Activated CD4-positive, alpha-beta T cell treated with anti-CD3 and anti-CD28 coated beads for 48 hours (primary cell): Measurements from ENCODE around the gene KCNMA1.
A peak's percentile ranks its signal among the peaks of the same experiment; 100 is the strongest.
"Not testable (repeated sequence)": the region's sequence is repeated elsewhere in the genome, so short reads cannot be mapped to it uniquely, and the experiment has no call there.

Experiments
- DNase-seq: peaks from one replicate; pipeline ENCODE4 v3.0.0-alpha.2; 2020

KCNMA1 gene

GRCh38 chr10:77357185-77357584, 280.4 kb downstream of the KCNMA1 start:
- DNase-seq, result no peak

- DNase-seq, result no peak
Observed at GRCh38 chr10:77355844-77356243, 281.8 kb downstream of the KCNMA1 start.

GRCh38 chr10:77351386-77351785, 286.2 kb downstream of the KCNMA1 start:
- no peak for DNase-seq

GRCh38 chr10:77350711-77351119, 286.9 kb downstream of the KCNMA1 start:
- DNase-seq, result peak; percentile 34

GRCh38 chr10:77350134-77350533, 287.5 kb downstream of the KCNMA1 start:
- DNase-seq, result no peak

- no peak for DNase-seq
Observed at GRCh38 chr10:77349226-77349625, 288.4 kb downstream of the KCNMA1 start.

- no peak for DNase-seq
Observed at GRCh38 chr10:77348751-77349150, 288.9 kb downstream of the KCNMA1 start.

GRCh38 chr10:77348082-77348481, 289.5 kb downstream of the KCNMA1 start:
- DNase-seq, result no peak

- DNase-seq, result no peak
Observed at GRCh38 chr10:77347052-77347451, 290.6 kb downstream of the KCNMA1 start.

- DNase-seq, result no peak
Observed at GRCh38 chr10:77341055-77341454, 296.6 kb downstream of the KCNMA1 start.

GRCh38 chr10:77339872-77340271, 297.7 kb downstream of the KCNMA1 start:
- not testable (repeated sequence) for DNase-seq

- no peak for DNase-seq
Observed at GRCh38 chr10:77339166-77339565, 298.4 kb downstream of the KCNMA1 start.

- no peak for DNase-seq
Observed at GRCh38 chr10:77338143-77338542, 299.5 kb downstream of the KCNMA1 start.

GRCh38 chr10:77334501-77334900, 303.1 kb downstream of the KCNMA1 start:
- DNase-seq, result no peak

GRCh38 chr10:77333610-77334340, 303.8 kb downstream of the KCNMA1 start:
- no peak for DNase-seq

- DNase-seq, result no peak
Observed at GRCh38 chr10:77332256-77332655, 305.4 kb downstream of the KCNMA1 start.

- DNase-seq, result peak; percentile 17
Observed at GRCh38 chr10:77328272-77328816, 309.3 kb downstream of the KCNMA1 start.

- no peak for DNase-seq
Observed at GRCh38 chr10:77325233-77325537, 312.4 kb downstream of the KCNMA1 start.

- DNase-seq, result no peak
Observed at GRCh38 chr10:77321838-77322237, 315.8 kb downstream of the KCNMA1 start.

- DNase-seq, result no peak
Observed at GRCh38 chr10:77320971-77321471, 316.6 kb downstream of the KCNMA1 start.

- DNase-seq, result no peak
Observed at GRCh38 chr10:77319557-77319956, 318.1 kb downstream of the KCNMA1 start.

GRCh38 chr10:77318739-77319138, 318.9 kb downstream of the KCNMA1 start:
- DNase-seq, result no peak

- no peak for DNase-seq
Observed at GRCh38 chr10:77317221-77317620, 320.4 kb downstream of the KCNMA1 start.

GRCh38 chr10:77315496-77316129, 322.0 kb downstream of the KCNMA1 start:
- no peak for DNase-seq
